GM20431 (cell line): ENCODE results near the gene FZD2.
"Not testable (repeated sequence)": the region's sequence is repeated elsewhere in the genome, so short reads cannot be mapped to it uniquely, and the experiment has no call there.

ENCODE experiments used
- in situ Hi-C: fragments of 300-500 bp; cut with MseI, MboI; formaldehyde crosslinking; loops from one replicate; pipeline ENCODE4 v1.15.0; 2020; ENCODE audit warnings: low sequenced_read_pairs; ENCODE audit not compliant: unreplicated experiment

FZD2 gene

DNA sequence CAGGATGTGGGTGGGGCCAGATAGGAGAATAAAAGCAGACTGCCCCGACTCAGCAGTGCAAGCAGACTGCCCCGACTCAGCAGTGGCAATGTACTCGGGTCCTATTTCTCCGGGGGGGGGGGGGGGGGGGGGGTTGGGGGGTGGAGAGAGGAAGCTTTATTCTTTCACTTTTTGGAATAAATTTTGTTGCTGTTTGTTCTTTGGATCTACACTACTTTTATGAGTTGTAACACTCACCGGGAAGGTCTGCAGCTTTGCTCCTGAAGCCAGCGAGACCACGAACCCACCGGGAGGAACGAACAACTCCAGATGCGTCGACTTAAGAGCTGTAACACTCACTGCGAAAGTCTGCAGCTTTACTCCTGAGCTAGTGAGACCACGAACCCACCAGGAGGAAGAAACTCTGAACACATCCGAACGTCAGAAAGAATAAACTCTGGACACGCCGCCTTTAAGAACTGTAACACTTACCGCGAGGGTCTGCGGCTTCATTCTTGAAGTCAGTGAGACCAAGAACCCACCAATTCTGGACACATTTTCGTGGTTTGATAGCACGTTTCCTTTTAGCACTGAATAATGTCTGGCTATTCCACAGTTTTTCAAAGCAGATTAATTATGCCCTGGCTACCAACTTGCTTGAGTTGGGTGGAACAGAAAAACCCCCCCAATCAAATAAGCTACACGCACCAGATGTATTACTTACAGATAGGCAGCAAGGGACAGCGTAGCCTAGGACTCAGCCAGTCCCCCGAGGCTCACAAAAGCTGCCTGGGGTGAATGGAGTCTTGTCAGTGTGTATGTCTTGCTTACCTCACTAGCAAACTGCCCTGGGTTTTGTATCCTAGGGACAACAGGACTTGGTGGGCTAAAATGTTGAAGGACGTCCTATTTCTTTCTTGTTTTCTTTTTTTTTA is 11.9 kb downstream of the FZD2 start:
- in situ Hi-C loops = no loop called here

GRCh38 chr17:44572801-44573200 is 15.5 kb downstream of the FZD2 start:
- in situ Hi-C loops = no loop called here

GRCh38 chr17:44575403-44575802 is 18.1 kb downstream of the FZD2 start:
- in situ Hi-C loops = no loop called here

GRCh38 chr17:44578947-44579346 is 21.7 kb downstream of the FZD2 start:
- in situ Hi-C loops = no loop called here

DNA sequence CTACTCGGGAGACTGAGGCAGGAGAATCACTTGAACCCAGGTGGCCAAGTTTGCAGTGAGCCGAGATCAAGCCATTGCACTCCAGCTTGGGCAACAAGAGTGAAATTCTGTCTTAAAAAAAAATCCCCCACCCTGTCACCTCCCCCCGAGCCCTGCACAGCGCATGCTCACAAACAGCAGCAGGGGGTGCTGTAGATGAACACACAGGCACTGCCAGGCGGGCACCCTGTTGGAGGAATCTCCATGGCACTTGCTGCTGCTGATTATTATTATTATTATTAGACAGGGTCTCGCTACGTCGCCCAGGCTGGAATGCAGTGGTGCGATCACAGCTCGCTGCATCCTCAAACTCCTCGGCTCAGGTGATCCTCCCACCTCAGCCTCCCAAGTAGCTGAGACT is 24.6 kb downstream of the FZD2 start:
- in situ Hi-C loops = no loop called here

GRCh38 chr17:44584443-44584842 is 27.2 kb downstream of the FZD2 start:
- in situ Hi-C loops = no loop called here

- in situ Hi-C loops = no loop called here
Measured at GRCh38 chr17:44585315-44585714, 28.0 kb downstream of the FZD2 start.

GRCh38 chr17:44587339-44587738 is 30.1 kb downstream of the FZD2 start:
- in situ Hi-C loops = no loop called here

DNA sequence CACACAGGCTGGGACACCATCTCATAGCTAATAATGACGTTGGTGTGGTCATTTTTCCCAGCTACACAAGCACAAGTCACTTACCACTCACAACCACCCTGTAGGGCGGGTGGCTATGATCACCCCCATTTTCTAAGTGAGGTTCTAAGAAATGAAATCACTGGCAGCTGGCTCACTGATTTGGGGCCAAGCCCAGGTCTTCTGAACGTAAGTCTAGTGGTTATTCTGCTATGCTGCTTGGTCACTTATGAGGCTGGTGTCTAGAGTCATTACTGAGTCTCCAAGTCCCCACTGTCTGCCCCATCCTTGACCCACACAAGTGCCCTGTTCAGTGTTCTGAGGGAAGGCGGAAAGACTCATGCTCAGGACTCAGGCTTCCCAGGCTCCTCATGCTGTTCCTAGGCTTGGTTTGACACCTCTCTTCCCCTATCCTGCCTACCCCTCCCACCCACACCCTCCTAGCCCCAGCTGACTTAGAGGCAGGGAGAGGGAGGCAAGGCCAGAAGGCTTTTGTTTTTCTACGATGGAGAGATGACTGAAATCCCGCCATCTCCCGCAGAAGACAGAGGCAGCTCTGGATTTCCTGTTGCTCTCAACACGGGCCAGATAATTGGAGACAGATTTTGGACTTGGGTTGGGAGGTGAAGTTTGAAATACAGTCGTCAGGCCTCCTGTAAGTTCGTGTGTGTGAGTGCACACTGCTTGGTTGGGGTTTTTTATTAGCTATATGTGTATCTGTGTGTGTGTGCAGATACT is 32.2 kb downstream of the FZD2 start:
- in situ Hi-C loops = no loop called here

- in situ Hi-C loops = not testable (repeated sequence)
Measured at GRCh38 chr17:44590072-44590462, 32.8 kb downstream of the FZD2 start.

DNA sequence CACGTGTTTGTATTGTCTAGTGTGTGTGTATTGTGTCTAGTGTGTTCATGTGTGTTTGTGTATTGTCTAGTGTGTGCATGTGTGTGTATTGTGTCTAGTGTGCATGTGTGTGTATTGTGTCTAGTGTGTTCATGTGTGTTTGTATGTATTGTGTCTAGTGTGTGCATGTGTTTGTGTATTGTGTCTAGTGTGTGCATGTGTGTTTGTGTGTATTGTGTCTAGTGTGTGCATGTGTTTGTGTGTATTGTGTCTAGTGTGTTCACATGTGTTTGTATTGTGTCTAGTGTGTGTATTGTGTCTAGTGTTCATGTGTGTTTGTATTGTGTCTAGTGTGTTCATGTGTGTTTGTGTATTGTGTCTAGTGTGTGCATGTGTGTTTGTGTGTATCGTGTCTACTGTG is 33.5 kb downstream of the FZD2 start:
- in situ Hi-C loops = not testable (repeated sequence)

DNA sequence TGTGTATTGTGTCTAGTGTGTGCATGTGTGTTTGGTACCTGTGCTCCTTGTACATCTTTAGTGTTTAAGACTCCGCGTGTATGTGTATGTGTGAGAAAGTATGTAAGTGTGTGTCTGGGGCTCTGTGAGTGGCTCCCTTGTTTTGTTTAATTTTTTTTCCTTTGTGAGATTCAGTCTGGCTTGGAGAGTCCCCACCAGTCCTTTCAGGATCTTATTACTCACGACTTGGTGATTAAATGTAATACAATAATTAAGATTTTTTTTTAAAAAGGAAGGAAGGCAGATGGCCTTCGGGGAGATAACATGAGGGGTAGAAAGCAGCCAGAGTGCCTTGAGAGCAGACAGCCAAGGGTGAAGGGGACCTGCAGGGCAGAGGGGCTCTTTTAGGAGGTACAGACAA is 33.9 kb downstream of the FZD2 start:
- in situ Hi-C loops = no loop called here

- in situ Hi-C loops = no loop called here
Measured at GRCh38 chr17:44593156-44593555, 35.9 kb downstream of the FZD2 start.

GRCh38 chr17:44595216-44595775 is 38.0 kb downstream of the FZD2 start:
- in situ Hi-C loops = no loop called here

- in situ Hi-C loops = no loop called here
Measured at GRCh38 chr17:44598329-44598728, 41.0 kb downstream of the FZD2 start.

DNA sequence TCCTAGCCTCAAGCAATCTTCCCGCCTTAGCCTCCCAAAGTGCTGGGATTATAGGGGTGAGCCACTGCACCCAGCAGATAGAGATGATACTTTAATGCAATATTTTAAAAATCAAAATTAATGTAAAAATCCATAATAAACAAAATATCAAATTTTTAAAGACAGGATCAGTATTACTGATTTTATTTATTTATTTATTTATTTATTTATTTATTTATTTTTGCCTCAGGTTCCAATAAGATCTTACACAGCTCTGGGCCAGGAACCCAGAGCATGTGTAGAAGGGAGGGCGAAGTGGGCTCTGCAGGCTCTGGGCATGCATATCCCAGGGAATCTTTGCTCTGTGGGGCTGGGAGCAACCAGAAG is 41.6 kb downstream of the FZD2 start:
- in situ Hi-C loops = no loop called here

GRCh38 chr17:44599298-44600175 is 42.3 kb downstream of the FZD2 start:
- in situ Hi-C loops = no loop called here

DNA sequence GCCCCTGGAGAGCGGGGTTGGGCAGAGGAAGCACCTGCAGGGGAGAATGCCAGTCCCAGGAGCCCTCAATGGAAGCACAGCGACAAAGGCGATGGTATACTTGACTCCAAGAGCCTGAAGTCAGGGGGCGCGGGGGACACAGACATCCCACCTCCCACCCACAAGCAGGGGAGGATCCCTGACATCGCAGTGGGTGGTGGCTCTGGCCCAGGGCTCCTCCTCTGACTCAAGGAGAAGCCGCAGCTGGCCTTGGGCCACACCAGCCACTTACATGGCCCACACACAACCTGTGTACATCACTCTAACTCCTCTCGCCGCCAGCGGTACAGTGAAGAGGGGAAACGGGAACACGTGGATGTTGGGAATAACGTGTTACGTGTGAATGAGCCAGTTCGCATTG is 44.3 kb downstream of the FZD2 start:
- in situ Hi-C loops = no loop called here

DNA sequence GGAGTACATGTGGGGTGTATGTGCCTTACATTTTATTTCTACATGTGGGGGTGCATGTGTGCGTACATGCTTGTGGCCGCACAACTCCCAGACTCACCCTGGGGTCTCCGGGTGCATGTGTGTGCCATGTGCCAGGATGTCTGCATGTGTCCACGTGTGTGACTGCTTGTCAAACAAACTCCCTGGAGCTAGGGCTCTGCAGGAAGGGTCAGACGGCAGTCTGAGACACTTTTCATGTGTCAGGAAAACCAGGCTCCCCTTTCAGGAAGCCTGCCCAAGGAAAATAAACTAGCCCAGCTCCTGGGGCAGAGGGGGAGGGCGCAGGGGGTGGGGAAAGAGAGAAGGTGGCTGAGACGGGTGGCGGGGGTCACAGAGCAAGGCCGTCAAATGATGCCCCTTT is 44.7 kb downstream of the FZD2 start:
- in situ Hi-C loops = no loop called here

- in situ Hi-C loops = no loop called here
Measured at GRCh38 chr17:44602390-44602789, 45.1 kb downstream of the FZD2 start.
